Natural killer cell (primary cell): Measurements from ENCODE around the gene SLC1A7. TPM values are rescaled to one million over a fixed set of nuclear protein-coding genes. Genes with fewer than 3 reads are reported as not detected.

Experiments
- ATAC-seq, 3 donors: fragments of 150-1000 bp in 2 of 3; fragments of 200-7000 bp in 1 of 3; cut with Tn5 transposase; 1 replicate in 1 of 3; 2 replicates in 2 of 3; pipeline ENCODE4 v1.10.0; 2021; ENCODE audit warnings: mild to moderate bottlenecking in 2 of 3, moderate library complexity in 2 of 3
- DNase-seq, 2 donors: peaks; one replicate each; pipeline versions ENCODE4 v3.0.0 to v3.0.0-alpha.2; 2013 to 2021; ENCODE audit warnings: mixed read lengths in 1 of 2
- H3K27ac ChIP-seq: one replicate; pipeline ENCODE4 v1.5.1; 2013; ENCODE audit warnings: mild to moderate bottlenecking, low read length
- H3K27me3 ChIP-seq: one replicate; pipeline ENCODE4 v1.6.1; 2013; ENCODE audit warnings: low read length; ENCODE audit not compliant: control insufficient read depth, insufficient read depth
- H3K36me3 ChIP-seq: one replicate; pipeline ENCODE4 v1.6.1; 2013; ENCODE audit warnings: low read length; ENCODE audit not compliant: control insufficient read depth, insufficient read depth
- H3K4me1 ChIP-seq: one replicate; pipeline ENCODE4 v1.6.1; 2013; ENCODE audit warnings: low read length; ENCODE audit not compliant: control insufficient read depth, insufficient read depth
- H3K4me3 ChIP-seq: one replicate; pipeline ENCODE4 v1.5.1; 2013; ENCODE audit warnings: low read length
- H3K9me3 ChIP-seq: one replicate; pipeline ENCODE4 v1.6.1; 2013; ENCODE audit warnings: low read length; ENCODE audit not compliant: control insufficient read depth, insufficient read depth
- H3K27ac Mint-ChIP-seq, 2 donors: one replicate each; pipeline ENCODE4 v1.8.0; 2022; ENCODE audit warnings: mild to moderate bottlenecking in 2 of 2, mixed read lengths in 2 of 2, moderate library complexity in 1 of 2
- H3K27me3 Mint-ChIP-seq, 2 donors: one replicate each; pipeline ENCODE4 v1.8.0; 2022; ENCODE audit warnings: low read depth in 2 of 2, mixed read lengths in 2 of 2
- H3K36me3 Mint-ChIP-seq: one replicate; pipeline ENCODE4 v1.8.0; 2022; ENCODE audit warnings: mixed read lengths
- H3K4me1 Mint-ChIP-seq, 2 donors: one replicate each; pipeline ENCODE4 v1.8.0; 2022; ENCODE audit warnings: mixed read lengths in 2 of 2
- H3K4me3 Mint-ChIP-seq: one replicate; pipeline ENCODE4 v1.8.0; 2022; ENCODE audit warnings: mild to moderate bottlenecking, moderate library complexity, mixed read lengths
- H3K9me3 Mint-ChIP-seq, 2 donors: one replicate each; pipeline ENCODE4 v1.8.0; 2022; ENCODE audit warnings: mixed read lengths in 2 of 2
- CTCF ChIP-seq: fragments of 200-600 bp; IDR thresholded peaks from one replicate; pipeline ENCODE4 v1.8.0; 2022; ENCODE audit warnings: antibody characterized with exemption
- WGBS: methylation state at CpG from one replicate; pipeline ENCODE4 v1.1.7; 2013; ENCODE audit warnings: missing lambda C conversion rate; ENCODE audit not compliant: insufficient coverage; 5-methylcytosine and 5-hydroxymethylcytosine counted together
- intact Hi-C: fragments of 100-400 bp; cut with micrococcal nuclease; formaldehyde crosslinking; loops from one replicate; pipeline ENCODE4 v1.14.2; 2022
- total RNA-seq, 4 donors: library from RNA; stranded (reverse); fragments of 120-200 nt in 1 of 4; gene quantifications; one replicate each; pipeline versions ENCODE4 v1.2.3 to v1.2.4, GENCODE V29; 2013 to 2022

The SLC1A7 gene
- total RNA-seq, 3 donors from 2014 or later (not counting 1 experiment from before 2014, with no cell fraction given): 16.0 to 23.9 (median 20.5) TPM

DNA sequence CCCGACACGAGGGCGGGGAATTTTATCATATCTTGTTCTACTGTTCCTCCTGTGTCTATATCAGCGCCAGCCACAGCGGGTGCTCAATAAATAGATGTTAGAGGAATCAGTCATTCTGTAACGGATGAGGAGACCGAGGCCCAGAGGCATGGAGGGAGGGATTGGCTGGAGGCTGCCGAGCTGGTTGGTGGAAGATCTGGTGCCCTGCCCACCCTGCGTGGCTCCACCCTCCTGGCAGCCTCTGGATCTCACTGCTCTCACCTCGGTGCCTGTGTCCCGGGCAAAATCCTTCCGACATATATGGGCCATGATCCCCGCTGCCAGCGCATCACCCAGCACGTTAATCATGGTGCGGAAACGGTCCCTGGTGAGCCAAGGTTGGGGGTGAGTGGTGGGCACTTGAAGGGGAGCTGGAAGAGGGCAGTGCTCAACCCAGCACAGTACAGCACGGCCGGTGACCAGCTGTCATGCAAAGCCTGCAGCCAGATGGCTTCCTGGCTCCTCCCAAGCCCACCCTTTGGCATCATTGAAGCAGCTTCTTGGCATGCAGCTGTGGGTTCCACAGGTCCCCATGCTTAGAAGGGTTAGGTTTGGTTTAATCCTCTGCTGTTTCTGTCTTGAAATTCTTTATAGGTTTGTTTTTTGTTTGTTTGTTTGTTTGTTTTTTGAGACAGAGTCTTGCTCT is 53.7 kb downstream of the SLC1A7 start:
- DNase-seq: no peak
- Mint-ChIP-seq H3K36me3 (no peaks in the 10 kb centered on the region), H3K27me3 (no peaks in the 10 kb centered on the region), H3K4me1 (peaks cover 13 to 20% of the 10 kb centered on the region in 2 donors), H3K27ac (peak overlapping the region in 1 of 2 donors; percentile 38), H3K4me3 (peak overlapping the region; percentile 26), H3K9me3 (no peaks in the 10 kb centered on the region)
- no peaks in the 10 kb centered on the region for H3K36me3 ChIP-seq
- no peaks in the 10 kb centered on the region for H3K27me3 ChIP-seq
- WGBS: 93% methylated on average over 19 of the region's 19 CpGs
- TF ChIP-seq CTCF: no peak
- H3K9me3 ChIP-seq: no peaks in the 10 kb centered on the region
- no peak for ATAC-seq
- H3K4me1 ChIP-seq: peaks cover 28% of the 10 kb centered on the region
- H3K4me3 ChIP-seq: no peak overlapping the region
- intact Hi-C loops: no loop called here
- no peak overlapping the region for H3K27ac ChIP-seq

- Histone ChIP-seq H3K9me3 (no peaks in the 10 kb centered on the region), H3K4me3 (no peak overlapping the region), H3K27me3 (no peaks in the 10 kb centered on the region), H3K27ac (no peak overlapping the region), H3K36me3 (no peaks in the 10 kb centered on the region), H3K4me1 (peaks cover 39% of the 10 kb centered on the region)
- ATAC-seq (no peak), DNase-seq (no peak)
- intact Hi-C loops: no loop called here
- no peaks in the 10 kb centered on the region for H3K36me3 Mint-ChIP-seq
- 89% methylated on average over 27 of the region's 27 CpGs for WGBS
- H3K9me3 Mint-ChIP-seq: no peaks in the 10 kb centered on the region
- peaks cover 24 to 31% of the 10 kb centered on the region in 2 donors for H3K4me1 Mint-ChIP-seq
- H3K4me3 Mint-ChIP-seq: no peak overlapping the region
- TF ChIP-seq CTCF: no peak
- no peaks in the 10 kb centered on the region for H3K27me3 Mint-ChIP-seq
- H3K27ac Mint-ChIP-seq: no peak overlapping the region
Measured at GRCh38 chr1:53087332-53088285, 54.8 kb downstream of the SLC1A7 start.

- WGBS: 90% methylated on average over 4 of the region's 4 CpGs
- no peaks in the 10 kb centered on the region for H3K36me3 ChIP-seq
- no peak for ATAC-seq
- no peak for TF ChIP-seq CTCF
- no peaks in the 10 kb centered on the region for H3K27me3 ChIP-seq
- peaks cover 39% of the 10 kb centered on the region for H3K4me1 ChIP-seq
- no peaks in the 10 kb centered on the region for H3K27me3 Mint-ChIP-seq
- no peak overlapping the region for H3K4me3 ChIP-seq
- H3K36me3 Mint-ChIP-seq: no peaks in the 10 kb centered on the region
- H3K4me1 Mint-ChIP-seq: peaks cover 24 to 32% of the 10 kb centered on the region in 2 donors
- no peak for DNase-seq
- no peak overlapping the region for H3K4me3 Mint-ChIP-seq
- H3K9me3 Mint-ChIP-seq: no peaks in the 10 kb centered on the region
- H3K9me3 ChIP-seq: no peaks in the 10 kb centered on the region
- H3K27ac Mint-ChIP-seq: no peak overlapping the region
- intact Hi-C loops: no loop called here
- H3K27ac ChIP-seq: no peak overlapping the region
Measured at GRCh38 chr1:53086491-53087070, 55.9 kb downstream of the SLC1A7 start.
